ENCODE data around the gene ZNF740. TPM values are rescaled to one million over a fixed set of nuclear protein-coding genes. Genes with fewer than 3 reads are reported as not detected.

The ZNF740 gene
- total and polyA plus RNA-seq, 7 experiments from 2014 or later: 3.6 to 135 (median 45.6) TPM

DNA sequence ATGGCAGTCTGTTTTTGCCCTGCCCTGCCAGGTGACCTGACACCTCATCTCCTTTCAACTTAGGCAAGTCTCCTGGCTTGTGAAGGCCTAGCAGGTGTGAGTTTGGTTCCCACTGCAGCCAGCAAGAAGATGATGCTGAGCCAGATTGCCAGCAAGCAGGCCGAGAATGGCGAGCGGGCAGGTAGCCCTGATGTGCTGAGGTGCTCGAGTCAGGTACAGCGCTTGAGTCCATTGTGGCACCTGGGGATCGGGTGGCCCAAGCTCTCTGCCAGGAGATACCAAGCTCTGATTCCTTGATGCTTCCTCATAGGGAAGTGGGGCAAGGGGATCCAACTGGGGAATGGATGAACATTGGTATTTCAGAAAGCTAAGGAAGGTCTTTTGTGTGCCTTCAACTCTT, 4.3 kb downstream of the ZNF740 start:
- Mint-ChIP-seq H3K27ac (peak overlapping the region in 8 of 9 donors; percentile 8 to 86 (median 46)), H3K9me3 (peaks cover 0 to 3% (median 0%) of the 10 kb centered on the region in 11 donors), H3K4me3 (peak overlapping the region in 7 of 10 donors; percentile 27 to 84 (median 37)), H3K4me1 (peaks cover 41 to 67% (median 57%) of the 10 kb centered on the region in 7 donors), H3K27me3 (no peaks in the 10 kb centered on the region), H3K36me3 (peaks cover 13 to 57% (median 41%) of the 10 kb centered on the region in 5 donors)
- ATAC-seq (no peak), DNase-seq (no peak)
- Histone ChIP-seq H3K4me3 (ENCODE audit: low read length) (no peak overlapping the region), H3K27ac (ENCODE audit: low read depth, low read length) (peak overlapping the region; percentile 22), H3K4me1 (ENCODE audit: control insufficient read depth in 2 of 2, insufficient read depth in 2 of 2, low read length in 2 of 2) (peaks cover 26 to 43% of the 10 kb centered on the region in 2 donors), H3K9me3 (ENCODE audit: control insufficient read depth in 2 of 3, low read length in 3 of 3) (no peaks in the 10 kb centered on the region), H3K27me3 (ENCODE audit: control insufficient read depth in 2 of 2, insufficient read depth in 2 of 2, low read length in 2 of 2) (no peaks in the 10 kb centered on the region), H3K36me3 (ENCODE audit: control insufficient read depth in 2 of 3, insufficient read depth in 3 of 3, low read length in 3 of 3) (peaks cover 20 to 77% (median 27%) of the 10 kb centered on the region in 3 experiments)
- CTCF ChIA-PET: interaction anchor here (0.6 to 1.5 kb wide), 6 partner anchors 14 to 314 kb away, joined by 3 to 5 read pairs (median 4); partner anchors contain the start of gene ESPL1
- intact Hi-C loops (cut with micrococcal nuclease): loop anchor here (1.0 to 5.0 kb wide), 2 partner anchors 26 to 267 kb away; partner anchors contain the start of gene PCBP2 (in 1 of the 2)
- POLR2A ChIA-PET: interaction anchor here (0.9 to 12.2 kb wide), 4 partner anchors 9 to 36 kb away, joined by 3 to 217 read pairs (median 3); no protein-coding TSS in a partner anchor

DNA sequence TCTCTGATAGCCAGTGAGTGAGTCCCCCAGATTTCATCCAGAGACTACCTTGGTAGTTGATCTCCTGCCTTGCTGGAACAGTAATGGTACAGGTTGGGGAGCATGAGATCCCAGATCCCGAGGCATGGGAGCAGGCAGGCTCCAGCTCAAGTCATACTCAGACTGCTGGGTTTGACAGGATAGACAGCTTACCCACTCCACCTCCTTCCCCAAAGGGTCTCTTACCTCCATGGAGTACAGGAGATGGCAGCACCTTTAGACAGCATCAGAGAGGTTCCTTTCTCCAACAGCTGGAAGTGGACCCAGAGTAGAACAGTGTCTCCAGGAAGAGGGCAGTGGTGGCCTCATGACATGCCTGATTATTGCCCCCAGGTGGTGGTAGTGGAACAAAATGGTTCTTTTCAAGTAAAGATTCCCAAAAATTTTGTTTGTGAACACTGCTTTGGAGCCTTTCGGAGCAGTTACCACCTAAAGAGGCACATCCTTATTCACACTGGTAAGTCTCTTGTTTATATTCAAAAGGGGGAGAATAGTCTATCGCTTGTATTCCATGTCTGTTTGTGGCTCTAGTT, 5.1 kb downstream of the ZNF740 start:
- Histone ChIP-seq H3K36me3 (ENCODE audit: control insufficient read depth in 2 of 3, insufficient read depth in 3 of 3, low read length in 3 of 3) (peaks cover 20 to 81% (median 27%) of the 10 kb centered on the region in 3 experiments), H3K4me1 (ENCODE audit: control insufficient read depth in 2 of 2, insufficient read depth in 2 of 2, low read length in 2 of 2) (peaks cover 24 to 46% of the 10 kb centered on the region in 2 donors), H3K27me3 (ENCODE audit: control insufficient read depth in 2 of 2, insufficient read depth in 2 of 2, low read length in 2 of 2) (no peaks in the 10 kb centered on the region), H3K9me3 (ENCODE audit: control insufficient read depth in 2 of 3, low read length in 3 of 3) (no peaks in the 10 kb centered on the region), H3K4me3 (ENCODE audit: low read length) (no peak overlapping the region), H3K27ac (ENCODE audit: low read depth, low read length) (peak overlapping the region; percentile 22)
- peaks cover 0 to 3% (median 0%) of the 10 kb centered on the region in 11 donors for H3K9me3 Mint-ChIP-seq
- peak overlapping the region in 6 of 9 donors; percentile 3 to 86 (median 63) for H3K27ac Mint-ChIP-seq
- ATAC-seq: no peak
- peaks cover 13 to 57% (median 41%) of the 10 kb centered on the region in 5 donors for H3K36me3 Mint-ChIP-seq
- H3K27me3 Mint-ChIP-seq: no peaks in the 10 kb centered on the region
- H3K4me3 Mint-ChIP-seq: peak overlapping the region in 3 of 10 donors; percentile 10 to 84 (median 32)
- ChIA-PET POLR2A (interaction anchor here (0.9 to 12.2 kb wide), 4 partner anchors 9 to 35 kb away, joined by 3 to 217 read pairs (median 3); no protein-coding TSS in a partner anchor), CTCF (interaction anchor here (0.5 to 1.5 kb wide), 5 partner anchors 13 to 30 kb away, joined by 3 to 5 read pairs (median 4); no protein-coding TSS in a partner anchor)
- H3K4me1 Mint-ChIP-seq: peaks cover 41 to 72% (median 62%) of the 10 kb centered on the region in 7 donors
- intact Hi-C loops (cut with micrococcal nuclease): loop anchor here in 1 of 2 donors (1.0 kb wide), 1 partner anchor 26 kb away; no protein-coding TSS in a partner anchor
- no peak for DNase-seq

DNA sequence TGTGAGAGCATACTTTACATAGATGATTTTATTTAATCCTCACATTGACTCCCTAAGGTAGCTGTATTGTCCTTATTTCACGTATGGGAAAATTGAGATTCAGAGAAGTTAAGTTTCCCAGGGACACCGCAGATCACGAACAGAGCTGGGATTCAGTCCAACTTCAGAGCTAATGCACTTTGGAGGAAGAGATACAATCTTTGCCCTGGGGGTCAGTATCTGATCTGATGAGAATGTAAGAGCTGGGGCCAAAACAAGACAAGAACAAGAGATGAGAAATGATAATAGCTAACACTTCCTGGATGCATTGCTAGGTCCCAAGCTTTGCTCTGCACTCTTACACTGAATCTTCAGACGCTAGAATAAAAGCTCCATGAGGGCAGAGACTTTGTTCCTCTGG, 6.2 kb downstream of the ZNF740 start:
- H3K9me3 Mint-ChIP-seq: peaks cover 0 to 3% (median 0%) of the 10 kb centered on the region in 11 donors
- H3K36me3 ChIP-seq (ENCODE audit: control insufficient read depth in 2 of 3, insufficient read depth in 3 of 3, low read length in 3 of 3): peaks cover 26 to 90% (median 28%) of the 10 kb centered on the region in 3 experiments
- H3K27me3 ChIP-seq (ENCODE audit: control insufficient read depth in 2 of 2, insufficient read depth in 2 of 2, low read length in 2 of 2): no peaks in the 10 kb centered on the region
- no peak overlapping the region for H3K27ac ChIP-seq (ENCODE audit: low read depth, low read length)
- no peak overlapping the region for H3K4me3 Mint-ChIP-seq
- ATAC-seq (no peak), DNase-seq (no peak)
- ChIA-PET CTCF (interaction anchor here (0.7 to 2.2 kb wide), 6 partner anchors 8 to 160 kb away, joined by 3 to 10 read pairs (median 4); no protein-coding TSS in a partner anchor), POLR2A (interaction anchor here (0.9 to 12.2 kb wide), 2 partner anchors 11 to 13 kb away, joined by 3 to 217 read pairs; no protein-coding TSS in a partner anchor)
- peaks cover 34 to 72% (median 58%) of the 10 kb centered on the region in 7 donors for H3K4me1 Mint-ChIP-seq
- H3K27ac Mint-ChIP-seq: peak overlapping the region in 3 of 9 donors; percentile 26 to 37 (median 28)
- H3K36me3 Mint-ChIP-seq: peaks cover 13 to 61% (median 41%) of the 10 kb centered on the region in 5 donors
- no peaks in the 10 kb centered on the region for H3K27me3 Mint-ChIP-seq
- H3K4me1 ChIP-seq (ENCODE audit: control insufficient read depth in 2 of 2, insufficient read depth in 2 of 2, low read length in 2 of 2): peaks cover 17 to 40% of the 10 kb centered on the region in 2 donors
- H3K9me3 ChIP-seq (ENCODE audit: control insufficient read depth in 2 of 3, low read length in 3 of 3): no peaks in the 10 kb centered on the region
- H3K4me3 ChIP-seq (ENCODE audit: low read length): no peak overlapping the region
- intact Hi-C loops (cut with micrococcal nuclease): no loop called here

DNA sequence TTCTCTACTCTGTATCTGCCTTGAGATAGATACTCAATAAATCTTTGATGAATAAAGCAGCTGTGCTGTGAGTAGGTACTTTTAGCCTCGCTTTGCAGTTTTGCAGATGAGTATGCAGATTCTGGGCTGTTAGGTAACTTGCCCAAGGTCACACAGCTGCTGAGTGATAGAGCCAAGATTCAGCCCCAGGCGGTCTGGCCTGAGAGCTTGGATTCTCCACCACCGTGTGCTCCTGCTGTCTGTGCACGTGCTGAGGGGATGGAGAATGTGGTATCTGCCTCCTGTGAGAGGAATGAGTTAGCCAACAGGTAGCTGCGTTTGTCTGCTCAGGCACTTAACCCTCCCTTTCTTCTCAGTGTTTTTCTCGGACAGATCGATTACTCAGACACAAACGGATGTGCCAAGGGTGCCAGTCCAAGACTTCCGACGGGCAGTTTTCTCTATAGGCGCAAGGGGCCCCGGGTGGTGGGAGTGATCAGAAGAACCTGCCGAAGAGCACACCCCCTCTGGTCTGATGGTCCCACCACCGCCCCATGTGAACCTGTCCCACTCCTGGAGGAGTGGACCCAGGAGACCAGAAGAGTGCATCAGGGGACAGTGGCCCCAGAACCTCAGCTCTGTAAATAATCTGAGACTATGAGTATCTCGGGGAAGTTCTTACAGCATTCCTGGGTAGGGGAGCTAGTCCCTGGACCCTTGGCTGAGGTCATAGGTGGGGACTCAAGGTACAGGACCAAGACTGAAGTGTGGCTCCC, 6.8 kb downstream of the ZNF740 start:
- no peak overlapping the region for H3K27ac ChIP-seq (ENCODE audit: low read depth, low read length)
- no peak overlapping the region for H3K4me3 ChIP-seq (ENCODE audit: low read length)
- Mint-ChIP-seq H3K27me3 (no peaks in the 10 kb centered on the region), H3K9me3 (peaks cover 0 to 3% (median 0%) of the 10 kb centered on the region in 11 donors), H3K4me3 (peak overlapping the region in 1 of 10 donors; percentile 25), H3K36me3 (peaks cover 12 to 55% (median 37%) of the 10 kb centered on the region in 5 donors), H3K4me1 (peaks cover 28 to 71% (median 52%) of the 10 kb centered on the region in 7 donors), H3K27ac (peak overlapping the region in 5 of 9 donors; percentile 31 to 74 (median 51))
- ATAC-seq (no peak), DNase-seq (no peak)
- intact Hi-C loops (cut with micrococcal nuclease): no loop called here
- no peaks in the 10 kb centered on the region for H3K9me3 ChIP-seq (ENCODE audit: control insufficient read depth in 2 of 3, low read length in 3 of 3)
- peaks cover 11 to 35% of the 10 kb centered on the region in 2 donors for H3K4me1 ChIP-seq (ENCODE audit: control insufficient read depth in 2 of 2, insufficient read depth in 2 of 2, low read length in 2 of 2)
- peaks cover 24 to 92% (median 34%) of the 10 kb centered on the region in 3 experiments for H3K36me3 ChIP-seq (ENCODE audit: control insufficient read depth in 2 of 3, insufficient read depth in 3 of 3, low read length in 3 of 3)
- no peaks in the 10 kb centered on the region for H3K27me3 ChIP-seq (ENCODE audit: control insufficient read depth in 2 of 2, insufficient read depth in 2 of 2, low read length in 2 of 2)
- ChIA-PET POLR2A (interaction anchor here (0.8 to 12.2 kb wide), 8 partner anchors 8 to 136 kb away, joined by 3 to 217 read pairs (median 3); partner anchors contain the start of gene ITGB7), CTCF (interaction anchor here (0.6 to 2.2 kb wide), 8 partner anchors 8 to 159 kb away, joined by 3 to 10 read pairs (median 4); no protein-coding TSS in a partner anchor)

DNA sequence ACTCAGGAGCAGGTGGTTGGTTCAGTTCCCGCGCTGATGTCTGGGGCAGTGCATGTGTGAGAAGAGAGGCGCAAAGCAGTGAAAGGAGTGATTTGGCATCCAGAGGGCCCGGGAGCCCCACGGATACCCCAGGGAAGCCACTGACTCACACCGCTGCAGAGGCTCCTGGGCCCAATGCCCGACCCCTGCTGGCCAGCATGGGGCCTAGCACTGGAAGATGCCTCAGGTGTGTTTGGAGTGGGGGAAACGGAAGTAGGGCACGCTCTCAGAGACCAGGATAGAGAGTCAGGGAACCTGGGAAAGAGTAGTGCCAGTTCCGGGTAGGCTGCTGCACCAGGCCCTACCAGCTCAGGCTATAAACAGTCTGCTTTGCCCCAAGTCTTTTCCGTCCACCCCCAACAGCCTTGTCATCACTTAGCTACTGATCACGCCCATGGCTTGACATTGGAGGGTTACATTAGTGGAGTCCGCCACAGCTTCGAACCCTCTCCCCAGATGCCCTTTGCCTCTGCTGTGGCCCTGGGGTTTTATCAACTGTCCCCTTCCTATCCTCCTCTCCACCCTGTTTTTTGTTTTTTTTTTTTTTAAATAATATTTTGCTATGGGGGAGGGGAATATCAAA, 9.7 kb downstream of the ZNF740 start:
- H3K4me1 ChIP-seq (ENCODE audit: control insufficient read depth in 2 of 2, insufficient read depth in 2 of 2, low read length in 2 of 2): peaks cover 0 to 11% of the 10 kb centered on the region in 2 donors
- ATAC-seq (peak; percentile 85), DNase-seq (peak in 7 of 9 donors; percentile 42 to 57 (median 52))
- Mint-ChIP-seq H3K9me3 (no peaks in the 10 kb centered on the region), H3K4me1 (peaks cover 9 to 55% (median 30%) of the 10 kb centered on the region in 7 donors), H3K4me3 (peak overlapping the region in 1 of 10 donors; percentile 25), H3K27me3 (no peaks in the 10 kb centered on the region), H3K36me3 (peaks cover 6 to 45% (median 28%) of the 10 kb centered on the region in 5 donors), H3K27ac (peak overlapping the region in 8 of 9 donors; percentile 36 to 89 (median 68))
- peak overlapping the region; percentile 37 for H3K27ac ChIP-seq (ENCODE audit: low read depth, low read length)
- ChIA-PET CTCF (interaction anchor here (0.7 to 5.5 kb wide), 4 partner anchors 10 to 111 kb away, joined by 3 to 41 read pairs (median 4); partner anchors contain the start of genes CSAD, SPRYD3 and ZNF740), POLR2A (interaction anchor here (0.6 to 12.2 kb wide), 6 partner anchors 9 to 29 kb away, joined by 4 to 217 read pairs (median 6); partner anchors contain the start of genes CSAD and ZNF740)
- H3K4me3 ChIP-seq (ENCODE audit: low read length): no peak overlapping the region
- peaks cover 22 to 95% (median 38%) of the 10 kb centered on the region in 3 experiments for H3K36me3 ChIP-seq (ENCODE audit: control insufficient read depth in 2 of 3, insufficient read depth in 3 of 3, low read length in 3 of 3)
- intact Hi-C loops (cut with micrococcal nuclease): loop anchor here in 1 of 2 donors (1.0 kb wide), 3 partner anchors 8 to 31 kb away; partner anchors contain the start of genes CSAD and ZNF740
- no peaks in the 10 kb centered on the region for H3K27me3 ChIP-seq (ENCODE audit: control insufficient read depth in 2 of 2, insufficient read depth in 2 of 2, low read length in 2 of 2)
- H3K9me3 ChIP-seq (ENCODE audit: control insufficient read depth in 2 of 3, low read length in 3 of 3): no peaks in the 10 kb centered on the region
